Globus pallidus (tissue), 1 donor: ENCODE results near the gene PATE1.

Experiments
- DNase-seq: peaks from one replicate; pipeline ENCODE4 v3.0.0-alpha.2; 2015; ENCODE audit warnings: low spot score

Gene PATE1

GRCh38 chr11:125790825-125791224 is 44.7 kb downstream of the PATE1 start:
- no peak for DNase-seq

GRCh38 chr11:125797641-125798040 is 51.6 kb downstream of the PATE1 start:
- no peak for DNase-seq
